ENCODE data around the gene SLC4A5.

Gene SLC4A5

GRCh38 chr2:74312913-74313312, 30.3 kb downstream of the SLC4A5 start:
- no peak for DNase-seq (ENCODE audit: low read depth)

GRCh38 chr2:74307720-74308119, 35.5 kb downstream of the SLC4A5 start:
- no peak for DNase-seq (ENCODE audit: low read depth)

- DNase-seq (ENCODE audit: low read depth): no peak
These were observed 38.7 kb downstream of the SLC4A5 start for GRCh38 chr2:74304332-74305148.

- DNase-seq (ENCODE audit: low read depth): no peak
These were observed 40.4 kb downstream of the SLC4A5 start for GRCh38 chr2:74302865-74303264.

GRCh38 chr2:74301262-74301661, 42.0 kb downstream of the SLC4A5 start:
- DNase-seq (ENCODE audit: low read depth): no peak

GRCh38 chr2:74300506-74300905, 42.7 kb downstream of the SLC4A5 start:
- no peak for DNase-seq (ENCODE audit: low read depth)

- no peak for DNase-seq (ENCODE audit: low read depth)
These were observed 45.3 kb downstream of the SLC4A5 start for GRCh38 chr2:74297950-74298349.

GRCh38 chr2:74297391-74297790, 45.8 kb downstream of the SLC4A5 start:
- DNase-seq (ENCODE audit: low read depth): no peak

GRCh38 chr2:74293191-74293991, 49.8 kb downstream of the SLC4A5 start:
- DNase-seq (ENCODE audit: low read depth): no peak

GRCh38 chr2:74292751-74293150, 50.5 kb downstream of the SLC4A5 start:
- no peak for DNase-seq (ENCODE audit: low read depth)

GRCh38 chr2:74291886-74292621, 51.2 kb downstream of the SLC4A5 start:
- DNase-seq (ENCODE audit: low read depth): no peak

- no peak for DNase-seq (ENCODE audit: low read depth)
These were observed 52.0 kb downstream of the SLC4A5 start for GRCh38 chr2:74291218-74291544.

- no peak for DNase-seq (ENCODE audit: low read depth)
These were observed 52.6 kb downstream of the SLC4A5 start for GRCh38 chr2:74290466-74291217.

- no peak for DNase-seq (ENCODE audit: low read depth)
These were observed 53.1 kb downstream of the SLC4A5 start for GRCh38 chr2:74290066-74290465.

GRCh38 chr2:74286725-74287124, 56.5 kb downstream of the SLC4A5 start:
- no peak for DNase-seq (ENCODE audit: low read depth)

GRCh38 chr2:74281141-74281975, 61.9 kb downstream of the SLC4A5 start:
- DNase-seq (ENCODE audit: low read depth): no peak

GRCh38 chr2:74278694-74279093, 64.5 kb downstream of the SLC4A5 start:
- no peak for DNase-seq (ENCODE audit: low read depth)

GRCh38 chr2:74278176-74278575, 65.0 kb downstream of the SLC4A5 start:
- no peak for DNase-seq (ENCODE audit: low read depth)

GRCh38 chr2:74275228-74275627, 68.0 kb downstream of the SLC4A5 start:
- no peak for DNase-seq (ENCODE audit: low read depth)

GRCh38 chr2:74269667-74270066, 73.5 kb downstream of the SLC4A5 start:
- DNase-seq (ENCODE audit: low read depth): no peak

- DNase-seq (ENCODE audit: low read depth): no peak
These were observed 76.1 kb downstream of the SLC4A5 start for GRCh38 chr2:74267068-74267467.
